K562 (cell line): Measurements from ENCODE around the gene MRPL16. TPM values are rescaled to one million over a fixed set of nuclear protein-coding genes. Genes with fewer than 3 reads are reported as not detected.
A peak's percentile ranks its signal among the peaks of the same experiment; 100 is the strongest.

Source experiments
- ATAC-seq: fragments of 200-7000 bp; cut with Tn5 transposase; 3 replicates; pipeline ENCODE4 v1.9.1; 2020; ENCODE audit warnings: moderate library complexity
- BruUV-seq: library from RNA; stranded (reverse); fragments of 400-500 nt; replicated peaks from 2 replicates; lab custom pipeline; 2021; lab: Mats Ljungman, UMichigan
- CTCF ChIA-PET: fragments of 300-600 bp; formaldehyde crosslinking; extraction: SDS; loops from one replicate; lab custom pipeline; 2021; ENCODE audit warnings: low intra/inter-chr PET ratio; lab: Yijun Ruan, JAX
- POLR2A ChIA-PET: fragments of 300-600, 350-650 bp; sonication (Branson Sonifier 250); formaldehyde crosslinking; extraction: SDS; loops from one replicate; lab custom pipeline; 2021; ENCODE audit warnings: antibody characterized with exemption, inconsistent platforms; lab: Yijun Ruan, JAX
- DNase-seq, 4 experiments: peaks; one replicate each; pipeline versions ENCODE4 v3.0.0 to v3.0.0-alpha.2; 2011 to 2018; ENCODE audit warnings: low spot score in 3 of 4, mixed read lengths in 3 of 4; ENCODE audit errors: extremely low read depth in 1 of 4
- FAIRE-seq: peaks from 2 replicates; lab custom pipeline; 2011; peaks lifted over from hg19 to GRCh38; lab: Jason Lieb, UNC
- H2AFZ ChIP-seq: 2 replicates; pipeline ENCODE4 v1.6.0; 2011; ENCODE audit warnings: low read depth, low read length, control low read depth, inconsistent platforms
- H3K27ac ChIP-seq: fragments of 200-600 bp; 3 replicates; pipeline ENCODE4 v1.8.0; 2011; ENCODE audit warnings: low read depth, mild to moderate bottlenecking, control low read depth, inconsistent platforms, low read length, moderate library complexity, mixed read lengths; ENCODE audit errors: extremely low read depth
- H3K27me3 ChIP-seq, 2 experiments: fragments of 300-600 bp in 1 of 2; 2 replicates in 1 of 2; 3 replicates in 1 of 2; pipeline versions ENCODE4 v1.6.0 to v1.8.0; 2011; ENCODE audit warnings: inconsistent platforms in 2 of 2, low read length in 2 of 2, mild to moderate bottlenecking in 1 of 2, mixed read lengths in 1 of 2, moderate library complexity in 1 of 2; ENCODE audit not compliant: control insufficient read depth in 2 of 2, insufficient read depth in 2 of 2
- H3K36me3 ChIP-seq: fragments of 300-600 bp; 3 replicates; pipeline ENCODE4 v1.8.0; 2011; ENCODE audit warnings: mild to moderate bottlenecking, low read length, inconsistent platforms; ENCODE audit not compliant: control insufficient read depth, insufficient read depth
- H3K4me1 ChIP-seq, 2 experiments: fragments of 200-600 bp in 1 of 2; replicated peaks in 1 of 2; 2 replicates in 1 of 2; 3 replicates in 1 of 2; pipeline versions ENCODE4 v1.5.1 to v1.8.0; 2011; ENCODE audit warnings: inconsistent platforms in 2 of 2, low read length in 2 of 2, mild to moderate bottlenecking in 1 of 2, mixed read lengths in 1 of 2, moderate library complexity in 1 of 2; ENCODE audit not compliant: control insufficient read depth in 2 of 2, insufficient read depth in 2 of 2
- H3K4me2 ChIP-seq: 2 replicates; pipeline ENCODE4 v1.6.1; 2011; ENCODE audit warnings: low read length, control low read depth, inconsistent platforms, mixed read lengths; ENCODE audit not compliant: insufficient read depth
- H3K4me3 ChIP-seq: fragments of 200-600 bp; sonication (generic), shearing (Covaris generic); 2 replicates; pipeline ENCODE4 v1.5.1; 2016; ENCODE audit warnings: control low read depth, inconsistent platforms
- H3K79me2 ChIP-seq: fragments of 200-600 bp; 3 replicates; pipeline ENCODE4 v1.8.0; 2011; ENCODE audit warnings: low read length, inconsistent platforms; ENCODE audit not compliant: control insufficient read depth, insufficient read depth
- H3K9ac ChIP-seq, 2 experiments: 2 replicates each; pipeline versions ENCODE4 v1.6.0 to v1.6.1; 2011; ENCODE audit warnings: low read depth in 2 of 2, low read length in 2 of 2, control low read depth in 1 of 2, inconsistent platforms in 1 of 2, mild to moderate bottlenecking in 1 of 2, mixed read lengths in 1 of 2; ENCODE audit not compliant: insufficient read depth in 1 of 2
- H3K9me1 ChIP-seq: one replicate; pipeline ENCODE4 v1.6.0; 2011; ENCODE audit warnings: inconsistent platforms, mild to moderate bottlenecking, low read length, moderate library complexity; ENCODE audit not compliant: control insufficient read depth, insufficient read depth
- H3K9me3 ChIP-seq: replicated peaks from 2 replicates; pipeline ENCODE4 v1.5.1; 2011; ENCODE audit warnings: low read depth, low read length, inconsistent platforms; ENCODE audit not compliant: control insufficient read depth, insufficient read depth
- H4K20me1 ChIP-seq: replicated peaks from 2 replicates; pipeline ENCODE4 v1.6.1; 2011; ENCODE audit warnings: low read length, inconsistent platforms, mixed read lengths; ENCODE audit not compliant: control insufficient read depth, insufficient read depth
- ARHGAP35 ChIP-seq: fragments of 450-650 bp; IDR thresholded peaks from 2 replicates; pipeline ENCODE4 v1.6.1; 2018; ENCODE audit not compliant: partially characterized antibody
- ARNT ChIP-seq, 2 experiments: fragments of 450-650 bp; IDR thresholded peaks; 2 replicates each; pipeline ENCODE4 v1.6.1; 2016; ENCODE audit warnings: mild to moderate bottlenecking in 1 of 2
- CLOCK ChIP-seq: fragments of 250-450 bp; sonication (Bioruptor Pico); IDR thresholded peaks from 2 replicates; pipeline ENCODE4 v1.4.0; 2020; ENCODE audit warnings: mild to moderate bottlenecking, moderate library complexity, borderline replicate concordance
- ID3 ChIP-seq, 2 experiments: fragments of 250-450 bp in 1 of 2; fragments of 450-650 bp in 1 of 2; sonication (Bioruptor Pico) in 1 of 2; IDR thresholded peaks; 2 replicates each; pipeline versions ENCODE4 v1.6.1 to v1.8.0; 2016 to 2021; ENCODE audit warnings: mild to moderate bottlenecking in 2 of 2, moderate library complexity in 2 of 2, missing compliant biosample characterization in 1 of 2, missing genetic modification characterization in 1 of 2
- KLF16 ChIP-seq: IDR thresholded peaks from 2 replicates; pipeline ENCODE4 v1.6.1; 2016; ENCODE audit warnings: antibody characterized with exemption
- NFIC ChIP-seq: fragments of 450-650 bp; IDR thresholded peaks from 2 replicates; pipeline ENCODE4 v1.6.1; 2017; ENCODE audit warnings: mild to moderate bottlenecking, inconsistent platforms
- POLR3G ChIP-seq: IDR thresholded peaks from 2 replicates; pipeline ENCODE4 v1.6.1; 2011; ENCODE audit not compliant: insufficient read length, insufficient replicate concordance; ENCODE audit errors: extremely low read depth
- SFPQ ChIP-seq: fragments of 200-400 bp; formaldehyde crosslinking; IDR thresholded peaks from 2 replicates; pipeline ENCODE4 v1.6.1; 2017; ENCODE audit warnings: mild to moderate bottlenecking, low read depth, low read length, moderate library complexity
- TGIF2 ChIP-seq: sonication (generic); formaldehyde crosslinking; IDR thresholded peaks from 2 replicates; pipeline ENCODE4 v1.8.1; 2022; ENCODE audit warnings: mild to moderate bottlenecking, missing genetic modification reagents, moderate library complexity
- ZBTB2 ChIP-seq: fragments of 450-650 bp; IDR thresholded peaks from 2 replicates; pipeline ENCODE4 v1.6.1; 2016; ENCODE audit warnings: antibody characterized with exemption
- ZBTB26 ChIP-seq: fragments of 450-650 bp; formaldehyde crosslinking; IDR thresholded peaks from 2 replicates; pipeline ENCODE4 v1.4.0; 2022; ENCODE audit warnings: missing genetic modification characterization
- WGBS: fragments of 100-300 bp; shearing (Covaris generic); methylation state at CpG from one replicate; pipeline ENCODE4 v1.1.6; 2016; ENCODE audit warnings: low coverage, mixed read lengths; ENCODE audit not compliant: insufficient coverage; ENCODE audit errors: missing lambda C conversion rate; 5-methylcytosine and 5-hydroxymethylcytosine counted together
- in situ Hi-C: fragments of 300-500 bp; cut with MboI; formaldehyde crosslinking; loops from 4 replicates; pipeline ENCODE4 v1.15.0; 2018; ENCODE audit warnings: inconsistent platforms, mixed read lengths
- intact Hi-C: fragments of 100-400 bp; cut with micrococcal nuclease; formaldehyde crosslinking; loops from 2 replicates; pipeline ENCODE4 v1.14.2; 2022
- polyA plus RNA-seq, 8 experiments: library from polyadenylated mRNA; depleted of rRNA in 4 of 8; stranded (reverse) in 5 of 8; unstranded in 3 of 8; fragments of >200 nt; fragmentation: Nextera tagmentation in 2 of 8; fragmentation: Illumina TruSeq in 1 of 8; extraction: Ambion mirVana in 2 of 8; extraction: Trizol in 1 of 8; gene quantifications; 2 replicates each; pipeline versions ENCODE4 v1.2.1 to v1.2.3, GENCODE V29; 2011 to 2014; ENCODE audit warnings: inconsistent platforms in 1 of 8, missing spikeins in 1 of 8
- total RNA-seq, 7 experiments: library from RNA; depleted of rRNA in 6 of 7; stranded (reverse); fragments of >200 nt in 6 of 7; fragmentation: Illumina TruSeq in 2 of 7; extraction: Trizol in 2 of 7; gene quantifications; 2 replicates each; pipeline versions ENCODE4 v1.2.1 to v1.2.3, GENCODE V29; 2011 to 2021; ENCODE audit warnings: low replicate concordance in 1 of 7

The MRPL16 gene
- total and polyA plus RNA-seq, 9 of the 15 experiments (the other 6 are each of a cell fraction or from before 2014, with no cell fraction given) = 63.3 to 209 (median 157) TPM

GRCh38 chr11:59766542-59767224, 43.9 kb downstream of the MRPL16 start:
- peaks cover 20 to 39% of the 10 kb centered on the region in 2 experiments for H3K4me1 ChIP-seq
- H3K79me2 ChIP-seq = peaks cover 69% of the 10 kb centered on the region
- peak; percentile 97 for ATAC-seq
- POLR2A ChIA-PET = interaction anchor here (0.9 to 3.4 kb wide), 4 partner anchors 9 to 27 kb away, joined by 3 to 32 read pairs (median 6); partner anchors contain the start of gene STX3
- no peaks in the 10 kb centered on the region for H3K27me3 ChIP-seq
- intact Hi-C loops (no loop called here), in situ Hi-C loops (no loop called here)
- peaks cover 23% of the 10 kb centered on the region; the same call in 2 of the 3 replicates for H3K36me3 ChIP-seq
- peak overlapping the region; percentile 30; the same call in 1 of the 2 replicates for H3K4me2 ChIP-seq
- BruUV-seq = no TSS peak
- peak overlapping the region; percentile 14; the same call in 1 of the 3 replicates for H3K27ac ChIP-seq
- H2AFZ ChIP-seq = no peak overlapping the region
- H3K9me3 ChIP-seq = no peaks in the 10 kb centered on the region
- CTCF ChIA-PET = no interaction called here
- DNase-seq = peak; percentile 34 to 83 (median 55)
- peaks cover 23% of the 10 kb centered on the region for H4K20me1 ChIP-seq
- H3K9ac ChIP-seq = no peak overlapping the region; a peak in 1 of 4 replicates
- no peak overlapping the region for H3K4me3 ChIP-seq
- peaks cover 2% of the 10 kb centered on the region for H3K9me1 ChIP-seq
- peak; percentile 91 for FAIRE-seq
- WGBS = 9% methylated on average over 6 of the region's 6 CpGs
- TF ChIP-seq KLF16 (peak; percentile 14; the same call in 1 of the 2 replicates), NFIC (peak; percentile 32; the same call in 1 of the 2 replicates), ARNT (IDR thresholded peaks at IDR 0.05) (no peak), SFPQ (no peak), CLOCK (CRISPR knock-in tag) (no peak), TGIF2 (no peak), ARHGAP35 (no peak), ZBTB26 (CRISPR knock-in tag) (no peak), ZBTB2 (no peak), ID3 (CRISPR knock-in tag; IDR thresholded peaks at IDR 0.05) (no peak), ID3 (tag; IDR thresholded peaks at IDR 0.05) (no peak), POLR3G (no peak)
